ENCODE results near the gene KCNS3. TPM values are rescaled to one million over a fixed set of nuclear protein-coding genes. Genes with fewer than 3 reads are reported as not detected.

Gene KCNS3
- total and polyA plus RNA-seq, 5 donors from 2014 or later, result not detected

DNA sequence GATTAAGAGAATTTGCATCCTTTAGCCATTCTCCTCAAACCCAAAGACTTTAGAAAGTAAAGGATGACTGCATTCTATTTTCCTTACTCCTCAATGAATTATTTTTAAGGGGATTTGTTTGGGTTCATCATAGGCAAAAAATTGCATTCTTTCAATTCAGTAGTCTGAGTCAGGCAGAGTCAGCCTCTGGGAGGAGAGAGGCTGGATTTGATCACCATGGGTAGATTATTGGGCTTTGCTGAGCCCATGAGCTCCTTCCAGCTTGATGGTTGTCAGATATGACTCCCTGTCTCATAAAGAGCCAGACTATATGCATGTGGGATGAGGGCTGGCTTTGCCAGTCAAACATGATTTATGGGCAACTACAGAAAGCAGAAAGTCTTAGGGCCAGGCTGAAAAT lies 101.2 kb downstream of the KCNS3 start:
- Histone ChIP-seq H3K27ac (ENCODE audit: insufficient read depth, low read length, poor library complexity, severe bottlenecking) (no peak overlapping the region), H3K9me3 (ENCODE audit: control insufficient read depth in 2 of 2, low read length in 2 of 2) (no peaks in the 10 kb centered on the region), H3K4me1 (ENCODE audit: control insufficient read depth, insufficient read depth, low read length, poor library complexity, severe bottlenecking) (no peaks in the 10 kb centered on the region), H3K36me3 (ENCODE audit: control insufficient read depth, insufficient read depth, low read length) (no peaks in the 10 kb centered on the region), H3K27me3 (ENCODE audit: control insufficient read depth, insufficient read depth, low read length) (no peaks in the 10 kb centered on the region), H3K4me3 (ENCODE audit: low read depth, low read length) (no peak overlapping the region)
- H3K4me1 Mint-ChIP-seq, result no peaks in the 10 kb centered on the region
- H3K27me3 Mint-ChIP-seq, result no peaks in the 10 kb centered on the region
- ATAC-seq (ENCODE audit: low read depth in 2 of 2) (no peak), DNase-seq (no peak)
- H3K27ac Mint-ChIP-seq, result no peak overlapping the region
- H3K36me3 Mint-ChIP-seq, result no peaks in the 10 kb centered on the region
- H3K9me3 Mint-ChIP-seq, result peaks cover 0 to 2% (median 0%) of the 10 kb centered on the region in 7 donors
- no peak overlapping the region for H3K4me3 Mint-ChIP-seq

DNA sequence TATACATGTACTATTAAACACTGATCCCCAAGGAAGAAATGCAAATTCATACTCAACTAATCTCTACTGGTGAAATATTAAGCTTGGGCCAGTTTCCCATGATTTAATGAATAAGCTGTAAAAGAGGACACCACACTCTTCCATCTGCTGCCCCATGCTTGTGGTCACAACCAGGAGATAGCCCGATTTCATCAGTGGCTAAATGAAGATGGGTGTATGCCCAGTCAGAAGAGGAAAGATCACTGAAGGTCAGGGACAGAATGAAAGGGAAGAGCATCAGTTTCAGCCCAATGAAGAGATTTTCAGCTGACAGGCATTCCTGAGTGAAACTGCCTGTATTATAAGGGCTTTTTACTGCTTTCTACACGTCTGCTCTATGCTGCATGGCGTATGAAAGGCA lies 103.5 kb downstream of the KCNS3 start:
- H3K9me3 Mint-ChIP-seq, result peaks cover 0 to 7% (median 0%) of the 10 kb centered on the region in 7 donors
- Histone ChIP-seq H3K27me3 (ENCODE audit: control insufficient read depth, insufficient read depth, low read length) (no peaks in the 10 kb centered on the region), H3K27ac (ENCODE audit: insufficient read depth, low read length, poor library complexity, severe bottlenecking) (no peak overlapping the region), H3K36me3 (ENCODE audit: control insufficient read depth, insufficient read depth, low read length) (no peaks in the 10 kb centered on the region), H3K4me1 (ENCODE audit: control insufficient read depth, insufficient read depth, low read length, poor library complexity, severe bottlenecking) (no peaks in the 10 kb centered on the region), H3K4me3 (ENCODE audit: low read depth, low read length) (no peak overlapping the region), H3K9me3 (ENCODE audit: control insufficient read depth in 2 of 2, low read length in 2 of 2) (no peaks in the 10 kb centered on the region)
- ATAC-seq (ENCODE audit: low read depth in 2 of 2) (no peak), DNase-seq (no peak)
- H3K4me3 Mint-ChIP-seq, result no peak overlapping the region
- no peak overlapping the region for H3K27ac Mint-ChIP-seq
- H3K27me3 Mint-ChIP-seq, result no peaks in the 10 kb centered on the region
- no peaks in the 10 kb centered on the region for H3K36me3 Mint-ChIP-seq
- H3K4me1 Mint-ChIP-seq, result no peaks in the 10 kb centered on the region

Other genes with a start within 250 kb of the KCNS3 start
- gene SMC6, start 124.9 kb upstream of the KCNS3 start, total RNA-seq, result 34.4 TPM
- gene SMC6, start 124.9 kb upstream of the KCNS3 start, polyA plus RNA-seq, result 10 to 100 TPM; 11.5 to 24.8 (median 19.7) TPM
- gene GEN1, start 124.5 kb upstream of the KCNS3 start, total RNA-seq, result 11.2 TPM
- gene GEN1, start 124.5 kb upstream of the KCNS3 start, polyA plus RNA-seq, result 1 to 10 TPM in 3 of 4 donors, under 1 TPM in 1; 0.94 to 2.3 (median 1.5) TPM
- not detected for gene MSGN1, start 62.2 kb upstream of the KCNS3 start, total RNA-seq
- gene MSGN1, start 62.2 kb upstream of the KCNS3 start, polyA plus RNA-seq, result not detected

Data from CD4-positive, CD25-positive, alpha-beta regulatory T cell (primary cell).